Pulmonary artery endothelial cell (primary cell): ENCODE data around the gene MAL. TPM values are rescaled to one million over a fixed set of nuclear protein-coding genes. Genes with fewer than 3 reads are reported as not detected.

Experiments
- DNase-seq: peaks from one replicate; pipeline ENCODE4 v3.0.0-alpha.2; 2011; ENCODE audit warnings: low read depth, low spot score
- total RNA-seq: library from RNA; depleted of rRNA; stranded (reverse); fragments of >200 nt; gene quantifications from 2 replicates; pipeline ENCODE4 v1.2.3, GENCODE V29; 2014

MAL gene
- total RNA-seq, 1 donor from 2014 or later: not detected

- DNase-seq: no peak
Observed at GRCh38 chr2:95047629-95048510, 22.4 kb downstream of the MAL start.

GRCh38 chr2:95048825-95049682 is 23.5 kb downstream of the MAL start:
- DNase-seq: no peak

GRCh38 chr2:95049683-95049955 is 24.1 kb downstream of the MAL start:
- DNase-seq: no peak

- no peak for DNase-seq
Observed at GRCh38 chr2:95049961-95050360, 24.5 kb downstream of the MAL start.

- no peak for DNase-seq
Observed at GRCh38 chr2:95050385-95051300, 25.1 kb downstream of the MAL start.

- DNase-seq: no peak
Observed at GRCh38 chr2:95051626-95052025, 26.1 kb downstream of the MAL start.

- no peak for DNase-seq
Observed at GRCh38 chr2:95052307-95052706, 26.8 kb downstream of the MAL start.

- no peak for DNase-seq
Observed at GRCh38 chr2:95052804-95053479, 27.4 kb downstream of the MAL start.

GRCh38 chr2:95053543-95053942 is 28.0 kb downstream of the MAL start:
- DNase-seq: no peak

- DNase-seq: no peak
Observed at GRCh38 chr2:95054016-95054415, 28.5 kb downstream of the MAL start.

- no peak for DNase-seq
Observed at GRCh38 chr2:95055262-95055661, 29.8 kb downstream of the MAL start.

GRCh38 chr2:95056044-95056443 is 30.5 kb downstream of the MAL start:
- DNase-seq: no peak

- DNase-seq: no peak
Observed at GRCh38 chr2:95056461-95057459, 31.3 kb downstream of the MAL start.

GRCh38 chr2:95057535-95058370 is 32.2 kb downstream of the MAL start:
- DNase-seq: no peak

GRCh38 chr2:95058466-95058988 is 33.0 kb downstream of the MAL start:
- DNase-seq: no peak

GRCh38 chr2:95058989-95059641 is 33.6 kb downstream of the MAL start:
- DNase-seq: no peak

- no peak for DNase-seq
Observed at GRCh38 chr2:95059656-95060370, 34.3 kb downstream of the MAL start.
